ENCODE results near the gene LCN6. TPM values are rescaled to one million over a fixed set of nuclear protein-coding genes. Genes with fewer than 3 reads are reported as not detected.

LCN6 gene
- total and polyA plus RNA-seq, 7 donors: 0.44 to 15.0 (median 10.7) TPM

DNA sequence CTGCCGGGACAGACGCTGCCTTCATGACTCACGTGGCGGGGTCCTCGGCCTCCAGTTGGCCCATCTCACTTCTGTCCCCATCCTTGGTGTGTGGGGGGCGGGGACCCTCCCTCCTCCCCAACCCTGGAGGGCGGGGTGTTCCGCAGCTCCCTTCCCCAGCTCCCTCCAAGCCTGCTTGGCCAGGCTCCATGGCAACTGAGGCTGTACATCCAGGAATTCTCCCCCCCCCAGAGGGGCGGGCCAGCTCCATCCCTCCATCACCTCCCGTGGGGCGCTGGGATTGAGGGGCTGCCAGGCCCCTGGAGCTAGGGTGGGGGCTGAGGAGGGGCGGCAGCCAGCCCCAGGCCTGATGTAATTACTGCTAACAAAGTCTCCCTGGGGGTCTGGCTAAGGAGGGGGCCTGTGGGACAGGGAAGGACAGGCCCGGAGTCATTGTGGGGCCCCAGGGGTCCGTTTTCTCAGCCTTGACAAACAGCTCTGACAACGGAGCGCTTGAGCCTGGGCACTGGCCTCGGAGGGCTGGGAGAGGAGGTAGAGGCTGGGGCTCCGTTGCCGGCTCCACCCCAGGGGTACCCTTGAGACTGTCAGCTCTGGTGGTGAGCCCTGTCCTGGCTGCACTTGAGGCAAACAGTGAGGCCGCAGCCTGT lies 28.0 kb downstream of the LCN6 start:
- TF ChIP-seq CTCF (IDR thresholded peaks at IDR 0.05): no peak
- H3K27me3 ChIP-seq (ENCODE audit: insufficient read depth in 3 of 3, low read length in 2 of 3): peaks cover 0 to 6% (median 3%) of the 10 kb centered on the region in 3 donors
- H3K4me3 ChIP-seq: no peak overlapping the region
- ATAC-seq (peak in 3 of 4 donors; percentile 3 to 13 (median 4)), DNase-seq (no peak)
- 45 to 51% (median 49%) methylated on average over 19 to 20 of the region's 20 CpGs for WGBS, 3 donors
- H3K9me3 ChIP-seq: no peaks in the 10 kb centered on the region
- H3K27ac ChIP-seq: peak overlapping the region; percentile 11
- H3K4me1 ChIP-seq: peaks cover 14% of the 10 kb centered on the region
- H3K36me3 ChIP-seq (ENCODE audit: insufficient read depth in 1 of 2, low read depth in 1 of 2): peaks cover 0 to 45% of the 10 kb centered on the region in 2 donors
- intact Hi-C loops (cut with DNase I): no loop called here

- Histone ChIP-seq H3K4me3 (no peak overlapping the region), H3K4me1 (peaks cover 7% of the 10 kb centered on the region), H3K27ac (no peak overlapping the region), H3K27me3 (ENCODE audit: insufficient read depth in 3 of 3, low read length in 2 of 3) (peaks cover 0 to 15% (median 8%) of the 10 kb centered on the region in 3 donors), H3K9me3 (no peaks in the 10 kb centered on the region), H3K36me3 (ENCODE audit: insufficient read depth in 1 of 2, low read depth in 1 of 2) (peaks cover 0 to 34% of the 10 kb centered on the region in 2 donors)
- WGBS, 3 donors: 52 to 61% (median 54%) methylated on average over 23 to 24 of the region's 24 CpGs
- ATAC-seq: peak in 3 of 4 donors; percentile 16 to 25 (median 19)
- TF ChIP-seq CTCF (IDR thresholded peaks at IDR 0.05): no peak
- DNase-seq: peak in 1 of 2 donors; percentile 65
- intact Hi-C loops (cut with DNase I): no loop called here
Measured at GRCh38 chr9:136719195-136719880, 29.0 kb downstream of the LCN6 start.

- Histone ChIP-seq H3K36me3 (ENCODE audit: insufficient read depth in 1 of 2, low read depth in 1 of 2) (peaks cover 0 to 27% of the 10 kb centered on the region in 2 donors), H3K4me1 (peaks cover 9% of the 10 kb centered on the region), H3K27ac (no peak overlapping the region), H3K27me3 (ENCODE audit: insufficient read depth in 3 of 3, low read length in 2 of 3) (peaks cover 0 to 23% (median 8%) of the 10 kb centered on the region in 3 donors), H3K4me3 (no peak overlapping the region), H3K9me3 (no peaks in the 10 kb centered on the region)
- DNase-seq (no peak), ATAC-seq (peak in 1 of 4 donors; percentile 4)
- intact Hi-C loops (cut with DNase I): no loop called here
- 67 to 77% (median 73%) methylated on average over 20 of the region's 20 CpGs for whole genome bisulfite sequencing, 3 donors
- no peak for TF ChIP-seq CTCF (IDR thresholded peaks at IDR 0.05)
Measured at GRCh38 chr9:136718345-136719194, 29.8 kb downstream of the LCN6 start.

- peaks cover 0 to 34% (median 17%) of the 10 kb centered on the region in 3 donors for H3K27me3 ChIP-seq (ENCODE audit: insufficient read depth in 3 of 3, low read length in 2 of 3)
- DNase-seq (no peak), ATAC-seq (no peak)
- no peak for TF ChIP-seq CTCF (IDR thresholded peaks at IDR 0.05)
- intact Hi-C loops (cut with DNase I): no loop called here
- no peaks in the 10 kb centered on the region for H3K9me3 ChIP-seq
- H3K4me3 ChIP-seq: no peak overlapping the region
- H3K27ac ChIP-seq: no peak overlapping the region
- WGBS, 3 donors: 67 to 82% (median 71%) methylated on average over 16 of the region's 16 CpGs
- peaks cover 10% of the 10 kb centered on the region for H3K4me1 ChIP-seq
- H3K36me3 ChIP-seq (ENCODE audit: insufficient read depth in 1 of 2, low read depth in 1 of 2): peaks cover 0 to 15% of the 10 kb centered on the region in 2 donors
Measured at GRCh38 chr9:136717399-136717798, 30.9 kb downstream of the LCN6 start.

All from psoas muscle (tissue), 8 donors.